Stimulated activated naive CD8-positive, alpha-beta T cell treated with anti-CD3 and anti-CD28 coated beads, Interleukin-15, amount 100 ng/mL, for 72 hours (primary cell): ENCODE data around the gene SENP6.
"Not testable (repeated sequence)": the region's sequence is repeated elsewhere in the genome, so short reads cannot be mapped to it uniquely, and the experiment has no call there.

ENCODE experiments used
- ATAC-seq: fragments of 150-1000 bp; cut with Tn5 transposase; 2 replicates; pipeline ENCODE4 v1.10.0; 2021; ENCODE audit warnings: mild to moderate bottlenecking, moderate library complexity
- DNase-seq, 2 donors: peaks; one replicate each; pipeline ENCODE4 v3.0.0; 2021 to 2022
- H3K27ac Mint-ChIP-seq, 2 donors: one replicate each; pipeline ENCODE4 v1.8.0; 2022; ENCODE audit warnings: mild to moderate bottlenecking in 2 of 2, mixed read lengths in 2 of 2, moderate library complexity in 2 of 2
- H3K27me3 Mint-ChIP-seq: one replicate; pipeline ENCODE4 v1.8.0; 2022; ENCODE audit warnings: mixed read lengths
- H3K4me1 Mint-ChIP-seq: one replicate; pipeline ENCODE4 v1.8.0; 2022; ENCODE audit warnings: mild to moderate bottlenecking, mixed read lengths
- H3K4me3 Mint-ChIP-seq, 2 donors: one replicate each; pipeline ENCODE4 v1.8.0; 2022; ENCODE audit warnings: mild to moderate bottlenecking in 2 of 2, mixed read lengths in 2 of 2, moderate library complexity in 1 of 2
- H3K9me3 Mint-ChIP-seq, 2 donors: one replicate each; pipeline ENCODE4 v1.8.0; 2022; ENCODE audit warnings: mixed read lengths in 2 of 2

The SENP6 gene

GRCh38 chr6:75676377-75676776 lies 74.7 kb downstream of the SENP6 start:
- H3K27me3 Mint-ChIP-seq: no peaks in the 10 kb centered on the region
- no peak overlapping the region for H3K27ac Mint-ChIP-seq
- peaks cover 13 to 15% of the 10 kb centered on the region in 2 donors for H3K9me3 Mint-ChIP-seq
- DNase-seq: no peak
- ATAC-seq: no peak
- no peak overlapping the region for H3K4me3 Mint-ChIP-seq
- H3K4me1 Mint-ChIP-seq: no peaks in the 10 kb centered on the region

- DNase-seq, H3K4me1 Mint-ChIP-seq, ATAC-seq, H3K27ac Mint-ChIP-seq, H3K27me3 Mint-ChIP-seq, H3K4me3 Mint-ChIP-seq: not testable (repeated sequence)
- peaks cover 31 to 53% of the 10 kb centered on the region in 2 donors for H3K9me3 Mint-ChIP-seq
Measured at GRCh38 chr6:75682548-75682947, 80.9 kb downstream of the SENP6 start.

GRCh38 chr6:75683005-75683404 lies 81.3 kb downstream of the SENP6 start:
- not testable (repeated sequence) for H3K27ac Mint-ChIP-seq, H3K27me3 Mint-ChIP-seq, ATAC-seq, DNase-seq, H3K4me3 Mint-ChIP-seq, H3K4me1 Mint-ChIP-seq
- peaks cover 31 to 54% of the 10 kb centered on the region in 2 donors for H3K9me3 Mint-ChIP-seq

GRCh38 chr6:75687535-75687934 lies 85.9 kb downstream of the SENP6 start:
- H3K27me3 Mint-ChIP-seq, ATAC-seq, H3K4me3 Mint-ChIP-seq, H3K4me1 Mint-ChIP-seq, H3K27ac Mint-ChIP-seq, DNase-seq: not testable (repeated sequence)
- peaks cover 9 to 28% of the 10 kb centered on the region in 2 donors for H3K9me3 Mint-ChIP-seq

GRCh38 chr6:75687937-75688336 lies 86.3 kb downstream of the SENP6 start:
- not testable (repeated sequence) for ATAC-seq, DNase-seq, H3K27me3 Mint-ChIP-seq, H3K4me1 Mint-ChIP-seq, H3K27ac Mint-ChIP-seq, H3K4me3 Mint-ChIP-seq
- peaks cover 9 to 26% of the 10 kb centered on the region in 2 donors for H3K9me3 Mint-ChIP-seq

- ATAC-seq: no peak
- Mint-ChIP-seq H3K4me3 (no peak overlapping the region), H3K27me3 (no peaks in the 10 kb centered on the region), H3K4me1 (peaks cover 8% of the 10 kb centered on the region), H3K9me3 (peaks cover 5 to 16% of the 10 kb centered on the region in 2 donors), H3K27ac (no peak overlapping the region)
- no peak for DNase-seq
Measured at GRCh38 chr6:75689576-75689975, 87.9 kb downstream of the SENP6 start.

GRCh38 chr6:75691012-75691411 lies 89.3 kb downstream of the SENP6 start:
- Mint-ChIP-seq H3K9me3 (peaks cover 5 to 9% of the 10 kb centered on the region in 2 donors), H3K4me3 (no peak overlapping the region), H3K27me3 (no peaks in the 10 kb centered on the region), H3K27ac (no peak overlapping the region), H3K4me1 (no peaks in the 10 kb centered on the region)
- ATAC-seq (no peak), DNase-seq (no peak)

DNA sequence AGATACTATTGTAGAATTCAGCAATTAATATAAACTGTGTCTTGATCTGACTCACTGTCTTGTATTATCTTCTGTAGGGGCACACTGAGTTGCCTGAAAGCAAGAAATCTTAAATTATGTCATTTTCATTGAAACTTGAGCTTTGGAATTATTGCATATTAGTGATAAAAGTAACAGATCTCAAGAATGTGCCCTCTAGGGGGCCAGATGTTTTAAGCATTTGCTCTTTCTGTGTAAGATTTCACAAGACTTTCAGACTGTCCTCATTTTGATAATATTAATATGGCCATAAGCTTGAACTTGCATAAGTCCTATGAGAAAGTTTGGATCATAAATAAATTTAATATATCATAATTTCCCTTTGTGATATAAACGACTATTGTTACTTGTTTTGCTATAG lies 91.9 kb downstream of the SENP6 start:
- no peak overlapping the region for H3K27ac Mint-ChIP-seq
- DNase-seq (no peak), ATAC-seq (no peak)
- H3K4me3 Mint-ChIP-seq: no peak overlapping the region
- H3K9me3 Mint-ChIP-seq: no peaks in the 10 kb centered on the region
- H3K4me1 Mint-ChIP-seq: no peaks in the 10 kb centered on the region
- H3K27me3 Mint-ChIP-seq: no peaks in the 10 kb centered on the region

DNA sequence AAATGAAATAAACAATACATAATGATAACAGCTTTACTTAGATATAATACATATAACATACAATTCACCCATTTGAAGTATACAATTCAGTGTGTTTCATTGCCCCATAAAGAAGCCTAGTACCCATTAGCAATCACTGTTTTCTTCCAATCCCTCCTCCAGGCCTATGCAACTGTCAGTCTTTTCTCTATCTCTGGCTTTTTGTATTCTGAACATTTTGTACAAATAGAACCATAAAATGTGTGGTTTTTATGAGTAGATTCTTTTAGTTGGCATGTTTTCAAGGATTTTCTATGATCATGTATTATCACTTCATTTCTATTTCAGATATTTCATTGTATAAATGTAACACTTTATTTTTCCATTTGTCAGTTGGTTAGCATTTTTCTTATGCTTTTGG lies 92.7 kb downstream of the SENP6 start:
- DNase-seq (no peak), ATAC-seq (no peak)
- Mint-ChIP-seq H3K4me3 (no peak overlapping the region), H3K4me1 (no peaks in the 10 kb centered on the region), H3K27ac (peak overlapping the region in 1 of 2 donors; percentile 11), H3K27me3 (no peaks in the 10 kb centered on the region), H3K9me3 (no peaks in the 10 kb centered on the region)

GRCh38 chr6:75708334-75708733 lies 106.7 kb downstream of the SENP6 start:
- H3K27me3 Mint-ChIP-seq, ATAC-seq, H3K27ac Mint-ChIP-seq, DNase-seq, H3K9me3 Mint-ChIP-seq, H3K4me1 Mint-ChIP-seq, H3K4me3 Mint-ChIP-seq: not testable (repeated sequence)

DNA sequence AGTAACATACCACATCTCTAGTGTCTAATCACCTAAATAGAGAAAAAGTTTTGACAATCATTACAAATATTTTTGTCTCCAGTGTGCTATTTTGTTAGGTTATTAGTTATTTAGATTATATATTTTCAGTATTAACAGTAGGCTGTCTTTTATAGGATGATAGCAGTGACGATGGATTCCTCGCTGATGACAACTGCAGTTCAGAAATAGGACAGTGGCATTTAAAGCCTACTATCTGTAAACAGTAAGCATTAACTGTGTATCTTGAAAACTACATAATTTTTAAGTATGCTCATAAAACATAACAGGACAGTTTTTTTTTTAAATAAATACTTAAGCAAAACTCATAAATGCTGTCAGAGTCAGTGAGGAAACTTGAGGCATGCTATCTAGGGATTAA lies 109.5 kb downstream of the SENP6 start:
- DNase-seq (no peak), ATAC-seq (no peak)
- Mint-ChIP-seq H3K4me3 (no peak overlapping the region), H3K27me3 (no peaks in the 10 kb centered on the region), H3K27ac (no peak overlapping the region), H3K9me3 (no peaks in the 10 kb centered on the region), H3K4me1 (no peaks in the 10 kb centered on the region)

- no peak for ATAC-seq
- Mint-ChIP-seq H3K27me3 (no peaks in the 10 kb centered on the region), H3K4me3 (no peak overlapping the region), H3K4me1 (no peaks in the 10 kb centered on the region), H3K9me3 (no peaks in the 10 kb centered on the region), H3K27ac (no peak overlapping the region)
- no peak for DNase-seq
Measured at GRCh38 chr6:75719133-75719532, 117.5 kb downstream of the SENP6 start.

- ATAC-seq (no peak), DNase-seq (no peak)
- Mint-ChIP-seq H3K27me3 (no peaks in the 10 kb centered on the region), H3K4me1 (no peaks in the 10 kb centered on the region), H3K4me3 (no peak overlapping the region), H3K9me3 (no peaks in the 10 kb centered on the region), H3K27ac (peak overlapping the region in 1 of 2 donors; percentile 48)
Measured at GRCh38 chr6:75723382-75723781, 121.7 kb downstream of the SENP6 start.

DNA sequence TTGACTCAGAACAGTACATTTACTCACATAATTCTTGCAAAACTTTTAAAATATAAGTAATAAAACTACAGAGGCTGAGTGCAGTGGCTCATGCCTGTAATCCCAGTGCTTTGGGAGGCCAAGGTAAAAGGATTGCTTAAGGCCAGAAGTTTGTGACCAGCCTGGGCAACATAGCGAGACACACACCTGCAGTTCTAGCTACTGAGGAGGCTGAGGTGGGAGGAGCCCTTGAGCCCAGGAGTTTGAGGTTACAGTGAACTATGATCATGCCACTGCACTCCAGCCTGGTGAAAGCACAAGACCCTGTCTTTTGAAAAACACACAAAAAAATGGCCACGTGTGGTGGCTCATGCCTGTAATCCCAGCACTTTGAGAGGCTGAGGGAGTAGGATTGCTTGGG lies 125.5 kb downstream of the SENP6 start:
- no peaks in the 10 kb centered on the region for H3K9me3 Mint-ChIP-seq
- H3K4me1 Mint-ChIP-seq: no peaks in the 10 kb centered on the region
- no peak overlapping the region for H3K4me3 Mint-ChIP-seq
- no peak overlapping the region for H3K27ac Mint-ChIP-seq
- DNase-seq (no peak), ATAC-seq (no peak)
- H3K27me3 Mint-ChIP-seq: peaks cover 9% of the 10 kb centered on the region

- H3K27me3 Mint-ChIP-seq, H3K27ac Mint-ChIP-seq, DNase-seq, H3K9me3 Mint-ChIP-seq, H3K4me1 Mint-ChIP-seq, ATAC-seq, H3K4me3 Mint-ChIP-seq: not testable (repeated sequence)
Measured at GRCh38 chr6:75731029-75731428, 129.3 kb downstream of the SENP6 start.

DNA sequence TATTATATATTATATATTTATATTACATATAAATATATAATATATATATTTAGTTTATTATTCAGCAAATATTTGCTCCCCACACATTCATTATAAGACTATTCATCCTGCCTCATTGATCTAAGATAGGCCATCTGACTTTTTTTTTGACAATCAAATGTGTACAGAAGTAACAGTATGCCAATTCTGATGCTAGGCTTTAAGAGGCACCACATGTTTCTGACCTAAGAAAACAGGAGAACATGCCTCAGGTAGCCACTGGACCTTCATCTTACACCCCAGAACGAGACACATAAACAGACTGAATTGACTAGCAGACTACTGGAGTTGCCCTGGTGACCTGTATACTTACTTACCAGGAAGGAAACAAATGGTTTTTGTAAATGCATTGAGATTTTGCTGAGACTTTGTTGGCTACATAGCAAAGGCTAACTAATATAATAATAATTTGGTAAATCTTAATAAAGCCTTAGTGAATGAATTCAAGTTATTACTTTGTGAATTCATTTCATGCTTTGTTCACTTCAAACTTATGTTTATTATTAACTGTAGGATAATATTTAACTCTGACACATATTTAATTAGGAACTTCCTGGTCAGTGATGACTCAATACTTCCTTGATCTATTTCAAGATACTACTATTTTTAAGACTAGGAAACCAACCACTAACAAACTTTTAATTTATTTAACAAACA lies 134.0 kb downstream of the SENP6 start:
- Mint-ChIP-seq H3K4me1 (no peaks in the 10 kb centered on the region), H3K4me3 (no peak overlapping the region), H3K9me3 (no peaks in the 10 kb centered on the region), H3K27ac (no peak overlapping the region), H3K27me3 (peaks cover 13% of the 10 kb centered on the region)
- DNase-seq (no peak), ATAC-seq (no peak)

DNA sequence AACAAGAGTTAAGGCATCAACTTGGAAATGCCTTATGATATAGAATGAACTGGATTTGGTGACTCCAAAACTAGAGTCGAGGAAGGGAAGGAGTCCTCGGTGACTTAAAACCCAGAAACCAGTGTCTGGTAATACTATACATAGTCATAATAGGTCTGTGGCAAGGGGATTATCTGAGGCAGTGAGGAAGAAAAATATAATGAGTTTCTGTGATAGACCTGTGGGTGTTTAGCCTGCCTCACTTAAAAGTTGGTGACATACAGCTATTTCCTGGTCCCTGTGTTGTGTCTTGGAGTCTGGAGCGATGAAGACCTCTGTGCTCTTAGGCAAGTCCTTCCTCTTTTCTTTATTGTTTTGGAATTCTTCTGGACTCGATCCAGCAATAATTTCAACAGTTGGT lies 142.3 kb downstream of the SENP6 start:
- Mint-ChIP-seq H3K27ac (no peak overlapping the region), H3K9me3 (no peaks in the 10 kb centered on the region), H3K4me1 (peaks cover 6% of the 10 kb centered on the region), H3K27me3 (peaks cover 52% of the 10 kb centered on the region), H3K4me3 (no peak overlapping the region)
- DNase-seq (no peak), ATAC-seq (no peak)
